HG03095 (cell line): ENCODE results near the gene PCDHGA4.
"Not testable (repeated sequence)": the region's sequence is repeated elsewhere in the genome, so short reads cannot be mapped to it uniquely, and the experiment has no call there.

ENCODE experiments used
- ATAC-seq: cut with Tn5 transposase; IDR thresholded peaks from one replicate; pipeline ENCODE4 v1.9.1; 2021; ENCODE audit warnings: moderate library complexity; ENCODE audit not compliant: unreplicated experiment

Gene PCDHGA4

GRCh38 chr5:141382469-141383294 is 27.9 kb downstream of the PCDHGA4 start, which contains the start of gene PCDHGA7:
PCDHGA7 (plus strand) TSS chr5:141382742; CDS start chr5:141382900, 158 bp downstream.
- ATAC-seq = no peak

GRCh38 chr5:141383345-141383744 is 28.5 kb downstream of the PCDHGA4 start:
- ATAC-seq = no peak

GRCh38 chr5:141384471-141385267 is 29.8 kb downstream of the PCDHGA4 start:
- no peak for ATAC-seq

GRCh38 chr5:141387557-141388311 is 32.9 kb downstream of the PCDHGA4 start, which contains the start of gene PCDHGB4:
PCDHGB4 (plus strand) TSS chr5:141387698; CDS start chr5:141387885, 187 bp downstream.
- not testable (repeated sequence) for ATAC-seq

- ATAC-seq = no peak
These were observed 33.8 kb downstream of the PCDHGA4 start for GRCh38 chr5:141388661-141389060.

GRCh38 chr5:141389153-141390042 is 34.6 kb downstream of the PCDHGA4 start:
- ATAC-seq = no peak

- ATAC-seq = no peak
These were observed 37.8 kb downstream of the PCDHGA4 start, which contains the start of gene PCDHGA8 for GRCh38 chr5:141392429-141393198. PCDHGA8 (plus strand) TSS chr5:141392633; CDS start chr5:141392814, 181 bp downstream.

GRCh38 chr5:141393267-141393666 is 38.4 kb downstream of the PCDHGA4 start:
- ATAC-seq = no peak

- not testable (repeated sequence) for ATAC-seq
These were observed 39.8 kb downstream of the PCDHGA4 start for GRCh38 chr5:141394401-141395187.

- peak; percentile 91 for ATAC-seq
These were observed 43.1 kb downstream of the PCDHGA4 start, which contains the start of gene PCDHGB5 for GRCh38 chr5:141397756-141398551. PCDHGB5 (plus strand) TSS chr5:141397947; CDS start chr5:141398128, 181 bp downstream.

GRCh38 chr5:141398608-141399007 is 43.8 kb downstream of the PCDHGA4 start:
- no peak for ATAC-seq

- ATAC-seq = no peak
These were observed 44.9 kb downstream of the PCDHGA4 start for GRCh38 chr5:141399555-141400258.

GRCh38 chr5:141402553-141403243 is 47.9 kb downstream of the PCDHGA4 start, which contains the start of gene PCDHGA9:
PCDHGA9 (plus strand) TSS chr5:141402778; CDS start chr5:141402953, 175 bp downstream.
- ATAC-seq = no peak

- ATAC-seq = no peak
These were observed 48.6 kb downstream of the PCDHGA4 start for GRCh38 chr5:141403387-141403786.
